ENCODE results near the gene TTC34. TPM values are rescaled to one million over a fixed set of nuclear protein-coding genes. Genes with fewer than 3 reads are reported as not detected.

TTC34 gene
- total and polyA plus RNA-seq, 2 of the 13 experiments (the other 11 are each of a cell fraction or from before 2014, with no cell fraction given), result 0.07 to 0.11 TPM

GRCh38 chr1:2633936-2634491, 167.5 kb downstream of the TTC34 start:
- Histone ChIP-seq H3K36me3 (replicated peaks in 1 of 2; ENCODE audit: control insufficient read depth in 1 of 2, insufficient read depth in 2 of 2, low read length in 2 of 2) (no peaks in the 10 kb centered on the region), H2AFZ (ENCODE audit: low read length) (no peak overlapping the region), H3K4me1 (ENCODE audit: insufficient read depth, low read length) (peaks cover 40% of the 10 kb centered on the region), H3K4me3 (replicated peaks in 1 of 3; ENCODE audit: insufficient read depth in 1 of 3, low read depth in 2 of 3, low read length in 3 of 3) (peak overlapping the region in 1 of 3 experiments; percentile 21; a peak in 1 of 6 replicates), H3K27me3 (ENCODE audit: control insufficient read depth in 1 of 2, insufficient read depth in 2 of 2, low read length in 2 of 2) (peaks cover 6 to 21% of the 10 kb centered on the region in 2 experiments; a peak in 4 of 5 replicates), H3K27ac (ENCODE audit: extremely low read length, insufficient read depth, low read length) (no peak overlapping the region), H3K4me2 (ENCODE audit: low read depth, low read length) (peak overlapping the region; percentile 25), H4K20me1 (ENCODE audit: insufficient read depth, low read length) (0 out of 2 replicates have a peak, but pooled peaks cover 2% of the 10 kb centered on the region), H3K9ac (ENCODE audit: insufficient read depth, low read depth, low read length) (no peak overlapping the region), H3K9me3 (ENCODE audit: low read length) (peaks cover 7% of the 10 kb centered on the region; the same call in 1 of the 2 replicates), H3K79me2 (ENCODE audit: insufficient read depth, low read length) (no peaks in the 10 kb centered on the region)
- ChIA-PET POLR2A (interaction anchor here (2.0 kb wide), 1 partner anchor 49 kb away, joined by 11 read pairs; the partner anchor contains the start of gene PRXL2B), CTCF (ENCODE audit: low intra/inter-chr PET ratio, low total read pairs) (no interaction called here)
- intact Hi-C loops (cut with micrococcal nuclease; ENCODE audit: unreplicated experiment) (loop anchor here (5.0 to 10.0 kb wide), 2 partner anchors 49 to 77 kb away; partner anchors contain the start of genes PRXL2B and TNFRSF14), in situ Hi-C loops (cut with HindIII; ENCODE audit: extremely low pct_ligation_motif_present, low pct_unique_long_range_greater_than_20kb) (no loop called here)
- DNase-seq (ENCODE audit: low spot score) (no peak), ATAC-seq (peak; percentile 28), FAIRE-seq (no peak)
- no CpG with 5 or more reads among the region's 8 CpGs for WGBS (ENCODE audit: low lambda C conversion rate)
- no TSS peak for BruUV-seq (replicated peaks)
- TF ChIP-seq HNF1A (IDR thresholded peaks at IDR 0.05; ENCODE audit: low read depth) (no peak), HNF1A (CRISPR knock-in tag; IDR thresholded peaks at IDR 0.05; ENCODE audit: borderline replicate concordance) (no peak), ZFX (CRISPR knock-in tag; IDR thresholded peaks at IDR 0.05; ENCODE audit: low read depth) (peak; percentile 44; the same call in 1 of the 2 replicates), ZFP91 (CRISPR knock-in tag; IDR thresholded peaks at IDR 0.05; ENCODE audit: borderline replicate concordance) (peak; percentile 23; the same call in 1 of the 2 replicates), SP1 (IDR thresholded peaks at IDR 0.05) (no peak), SP1 (CRISPR knock-in tag; IDR thresholded peaks at IDR 0.05) (no peak), ZBTB7B (CRISPR knock-in tag; IDR thresholded peaks at IDR 0.05) (peak; percentile 34; the same call in 1 of the 2 replicates), PITX1 (CRISPR knock-in tag; IDR thresholded peaks at IDR 0.05) (no peak), ZFY (CRISPR knock-in tag; IDR thresholded peaks at IDR 0.05) (peak; percentile 22; the same call in 1 of the 2 replicates), YEATS2 (CRISPR knock-in tag; IDR thresholded peaks at IDR 0.05; ENCODE audit: borderline replicate concordance) (no peak), ZNF34 (CRISPR knock-in tag; IDR thresholded peaks at IDR 0.05; ENCODE audit: borderline replicate concordance) (no peak), TBX2 (CRISPR knock-in tag; IDR thresholded peaks at IDR 0.05; ENCODE audit: borderline replicate concordance) (0 out of 2 replicates have a peak, but pooled peaks have one; percentile 24), RXRA (CRISPR knock-in tag; IDR thresholded peaks at IDR 0.05) (0 out of 2 replicates have a peak, but pooled peaks have one; percentile 21), ZFP1 (CRISPR knock-in tag; IDR thresholded peaks at IDR 0.05) (no peak)
- TF ChIP-seq, protein P1, sequence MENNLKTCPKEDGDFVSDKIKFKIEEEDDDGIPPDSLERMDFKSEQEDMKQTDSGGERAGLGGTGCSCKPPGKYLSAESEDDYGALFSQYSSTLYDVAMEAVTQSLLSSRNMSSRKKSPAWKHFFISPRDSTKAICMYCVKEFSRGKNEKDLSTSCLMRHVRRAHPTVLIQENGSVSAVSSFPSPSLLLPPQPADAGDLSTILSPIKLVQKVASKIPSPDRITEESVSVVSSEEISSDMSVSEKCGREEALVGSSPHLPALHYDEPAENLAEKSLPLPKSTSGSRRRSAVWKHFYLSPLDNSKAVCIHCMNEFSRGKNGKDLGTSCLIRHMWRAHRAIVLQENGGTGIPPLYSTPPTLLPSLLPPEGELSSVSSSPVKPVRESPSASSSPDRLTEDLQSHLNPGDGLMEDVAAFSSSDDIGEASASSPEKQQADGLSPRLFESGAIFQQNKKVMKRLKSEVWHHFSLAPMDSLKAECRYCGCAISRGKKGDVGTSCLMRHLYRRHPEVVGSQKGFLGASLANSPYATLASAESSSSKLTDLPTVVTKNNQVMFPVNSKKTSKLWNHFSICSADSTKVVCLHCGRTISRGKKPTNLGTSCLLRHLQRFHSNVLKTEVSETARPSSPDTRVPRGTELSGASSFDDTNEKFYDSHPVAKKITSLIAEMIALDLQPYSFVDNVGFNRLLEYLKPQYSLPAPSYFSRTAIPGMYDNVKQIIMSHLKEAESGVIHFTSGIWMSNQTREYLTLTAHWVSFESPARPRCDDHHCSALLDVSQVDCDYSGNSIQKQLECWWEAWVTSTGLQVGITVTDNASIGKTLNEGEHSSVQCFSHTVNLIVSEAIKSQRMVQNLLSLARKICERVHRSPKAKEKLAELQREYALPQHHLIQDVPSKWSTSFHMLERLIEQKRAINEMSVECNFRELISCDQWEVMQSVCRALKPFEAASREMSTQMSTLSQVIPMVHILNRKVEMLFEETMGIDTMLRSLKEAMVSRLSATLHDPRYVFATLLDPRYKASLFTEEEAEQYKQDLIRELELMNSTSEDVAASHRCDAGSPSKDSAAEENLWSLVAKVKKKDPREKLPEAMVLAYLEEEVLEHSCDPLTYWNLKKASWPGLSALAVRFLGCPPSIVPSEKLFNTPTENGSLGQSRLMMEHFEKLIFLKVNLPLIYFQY (CRISPR knock-in tag; IDR thresholded peaks at IDR 0.05; ENCODE audit: borderline replicate concordance), result peak; percentile 73; the same call in 1 of the 2 replicates

Data from HepG2 (cell line).